HG02943 (cell line): ENCODE measurements around the gene INSC.

Experiments used
- ATAC-seq: cut with Tn5 transposase; IDR thresholded peaks from one replicate; pipeline ENCODE4 v1.9.1; 2021; ENCODE audit warnings: mild to moderate bottlenecking, low read depth, moderate library complexity; ENCODE audit not compliant: unreplicated experiment

The INSC gene

GRCh38 chr11:15276621-15277020, 161.9 kb downstream of the INSC start:
- ATAC-seq: no peak

- no peak for ATAC-seq
These were observed 163.4 kb downstream of the INSC start for GRCh38 chr11:15278128-15278527.

DNA sequence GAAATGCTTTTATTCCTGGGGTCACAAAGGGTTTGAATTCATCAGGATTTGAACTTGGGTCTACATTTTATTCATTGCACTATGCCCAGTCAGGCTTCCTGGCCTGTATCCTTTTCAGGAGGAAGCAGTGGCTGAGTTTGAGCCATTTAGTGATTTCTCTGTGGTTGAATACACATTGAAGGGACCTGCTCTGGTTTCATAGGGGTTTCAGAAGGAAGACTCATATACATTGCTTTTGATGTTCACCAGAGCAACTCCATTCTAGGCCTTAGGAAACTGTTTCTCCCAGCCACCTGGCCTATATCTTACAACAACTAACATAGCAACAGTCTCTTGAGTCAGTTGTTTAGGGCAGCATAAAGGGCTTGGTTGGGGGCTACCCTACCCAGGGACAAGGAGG, 165.7 kb downstream of the INSC start:
- no peak for ATAC-seq

- ATAC-seq: no peak
These were observed 168.0 kb downstream of the INSC start for GRCh38 chr11:15282754-15283153.

GRCh38 chr11:15286465-15286864, 171.7 kb downstream of the INSC start:
- ATAC-seq: no peak

GRCh38 chr11:15288863-15289262, 174.1 kb downstream of the INSC start:
- ATAC-seq: no peak

DNA sequence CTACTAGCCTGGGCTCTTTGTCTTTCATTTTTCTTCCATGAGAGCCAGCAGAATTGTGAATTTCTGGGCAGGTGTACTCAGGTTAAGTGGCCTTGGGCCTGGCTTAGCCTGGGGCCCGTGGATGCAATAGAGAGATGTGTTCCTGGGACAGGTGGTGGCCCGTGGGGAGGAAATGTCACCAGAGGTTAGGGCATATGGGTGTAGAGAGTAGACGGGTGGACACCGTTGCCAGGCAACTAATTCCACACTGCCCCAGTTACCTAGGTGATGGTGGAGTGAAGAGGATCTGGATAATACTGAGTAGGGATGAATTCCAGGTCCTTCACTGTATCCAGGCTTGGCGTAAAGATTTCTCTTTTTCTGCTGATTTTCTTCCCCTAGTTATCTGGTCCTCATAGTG, 175.0 kb downstream of the INSC start:
- ATAC-seq: no peak

DNA sequence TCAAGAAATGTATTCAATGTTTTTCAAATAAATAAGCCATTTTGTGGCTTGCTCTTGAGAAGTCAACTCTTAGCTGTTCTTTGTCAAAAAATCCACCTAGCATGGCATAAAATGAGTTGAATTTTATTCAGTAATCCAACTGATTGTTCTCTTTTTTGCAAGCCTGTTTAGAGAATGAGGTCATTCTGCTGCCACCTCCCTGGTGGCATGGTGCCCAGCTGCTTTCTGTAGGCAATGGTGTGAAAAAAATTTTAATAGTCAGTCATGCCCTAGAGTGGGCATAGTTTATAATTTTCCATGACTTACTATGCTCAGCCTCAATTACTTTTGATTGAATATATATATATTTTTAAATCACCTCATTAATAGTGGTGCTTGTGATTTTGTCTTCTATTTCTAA, 177.2 kb downstream of the INSC start:
- no peak for ATAC-seq

- no peak for ATAC-seq
These were observed 179.4 kb downstream of the INSC start for GRCh38 chr11:15293975-15294620.

DNA sequence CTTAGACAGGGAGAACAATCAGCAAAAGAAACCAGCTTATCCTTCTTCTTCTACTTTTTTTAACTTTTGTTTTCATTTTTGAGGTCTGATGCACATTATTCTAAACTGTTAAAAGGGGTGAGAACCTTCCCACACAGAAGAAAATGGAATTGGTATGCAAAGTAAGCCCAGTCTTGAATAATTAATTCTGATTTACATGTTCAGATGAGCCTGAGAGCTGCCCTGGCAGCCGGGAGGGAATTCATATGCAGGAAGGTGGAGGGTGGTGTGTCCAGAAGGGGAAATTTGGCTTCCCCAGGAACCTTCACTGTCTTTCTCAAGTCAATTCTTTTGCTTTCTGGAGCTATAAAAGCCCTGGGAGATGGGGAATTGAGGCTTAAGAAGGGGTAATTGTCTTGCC, 181.0 kb downstream of the INSC start:
- ATAC-seq: no peak
